Lower lobe of right lung (tissue), 2 donors: ENCODE measurements around the gene SPEF2. TPM values are rescaled to one million over a fixed set of nuclear protein-coding genes. Genes with fewer than 3 reads are reported as not detected.

Source experiments
- ATAC-seq, 2 donors: fragments of 200-7000 bp; cut with Tn5 transposase; one replicate each; pipeline ENCODE4 v1.9.1; 2020 to 2022; ENCODE audit warnings: mild to moderate bottlenecking in 2 of 2, moderate library complexity in 2 of 2
- DNase-seq: peaks from one replicate; pipeline ENCODE4 v3.0.0-alpha.2; 2020
- H3K27ac ChIP-seq: fragments of 200-600 bp; one replicate; pipeline ENCODE4 v1.8.0; 2022
- H3K27me3 ChIP-seq: fragments of 200-600 bp; one replicate; pipeline ENCODE4 v1.8.0; 2022; ENCODE audit warnings: low read depth
- H3K36me3 ChIP-seq: fragments of 200-600 bp; one replicate; pipeline ENCODE4 v1.8.0; 2022; ENCODE audit warnings: mild to moderate bottlenecking
- H3K4me1 ChIP-seq: fragments of 200-600 bp; one replicate; pipeline ENCODE4 v1.8.0; 2022
- H3K4me3 ChIP-seq: fragments of 200-600 bp; one replicate; pipeline ENCODE4 v1.8.0; 2022; ENCODE audit warnings: mild to moderate bottlenecking
- H3K9me3 ChIP-seq: fragments of 200-600 bp; one replicate; pipeline ENCODE4 v1.8.0; 2022
- intact Hi-C: fragments of 100-400 bp; cut with DNase I; formaldehyde crosslinking; loops from one replicate; pipeline ENCODE4 v1.11.0; 2022
- total RNA-seq: library from RNA; stranded (reverse); fragmentation: NEBNext Ultra II Directional; extraction: Animal tissue kit (Norgen Biotek cat#: 25700); gene quantifications from one replicate; pipeline ENCODE4 v1.2.1, GENCODE V29; 2021
- TF ChIP-seq, protein P1 (sequence below): fragments of 200-600 bp; IDR thresholded peaks from one replicate; pipeline ENCODE4 v1.8.0; 2022; ENCODE audit warnings: antibody characterized with exemption, mild to moderate bottlenecking
- donor health status: DM: no; HTN: yes; CAD: no; lungs with severe emphysema.

Gene SPEF2
- total RNA-seq, 1 donor from 2014 or later: 17.6 TPM

DNA sequence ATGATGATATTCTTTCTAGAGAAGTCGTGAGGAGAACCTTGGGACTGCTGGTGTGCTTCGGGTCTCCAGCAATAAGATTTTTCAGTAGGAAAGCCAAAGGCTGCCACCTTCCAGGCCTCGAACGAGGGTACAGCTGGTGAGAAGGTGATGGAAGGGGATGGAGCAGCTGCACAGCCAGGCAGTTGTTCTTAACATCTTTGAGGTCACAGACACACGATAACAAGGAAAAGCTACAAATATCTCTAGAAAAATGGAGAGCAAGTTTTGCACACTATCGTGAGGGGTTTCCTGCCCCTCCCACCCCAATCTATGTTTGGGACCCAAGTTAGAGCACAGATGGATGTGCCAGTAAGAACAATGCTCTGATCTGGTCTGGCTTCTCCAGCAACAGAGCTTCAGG lies 232.2 kb downstream of the SPEF2 start:
- no peak overlapping the region for H3K27ac ChIP-seq
- ATAC-seq (no peak), DNase-seq (no peak)
- H3K4me3 ChIP-seq: no peak overlapping the region
- no peaks in the 10 kb centered on the region for H3K36me3 ChIP-seq
- H3K4me1 ChIP-seq: peaks cover 20% of the 10 kb centered on the region
- TF ChIP-seq, protein P1, sequence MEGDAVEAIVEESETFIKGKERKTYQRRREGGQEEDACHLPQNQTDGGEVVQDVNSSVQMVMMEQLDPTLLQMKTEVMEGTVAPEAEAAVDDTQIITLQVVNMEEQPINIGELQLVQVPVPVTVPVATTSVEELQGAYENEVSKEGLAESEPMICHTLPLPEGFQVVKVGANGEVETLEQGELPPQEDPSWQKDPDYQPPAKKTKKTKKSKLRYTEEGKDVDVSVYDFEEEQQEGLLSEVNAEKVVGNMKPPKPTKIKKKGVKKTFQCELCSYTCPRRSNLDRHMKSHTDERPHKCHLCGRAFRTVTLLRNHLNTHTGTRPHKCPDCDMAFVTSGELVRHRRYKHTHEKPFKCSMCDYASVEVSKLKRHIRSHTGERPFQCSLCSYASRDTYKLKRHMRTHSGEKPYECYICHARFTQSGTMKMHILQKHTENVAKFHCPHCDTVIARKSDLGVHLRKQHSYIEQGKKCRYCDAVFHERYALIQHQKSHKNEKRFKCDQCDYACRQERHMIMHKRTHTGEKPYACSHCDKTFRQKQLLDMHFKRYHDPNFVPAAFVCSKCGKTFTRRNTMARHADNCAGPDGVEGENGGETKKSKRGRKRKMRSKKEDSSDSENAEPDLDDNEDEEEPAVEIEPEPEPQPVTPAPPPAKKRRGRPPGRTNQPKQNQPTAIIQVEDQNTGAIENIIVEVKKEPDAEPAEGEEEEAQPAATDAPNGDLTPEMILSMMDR: no peak
- H3K9me3 ChIP-seq: peaks cover 4% of the 10 kb centered on the region
- no peaks in the 10 kb centered on the region for H3K27me3 ChIP-seq
- intact Hi-C loops: no loop called here

DNA sequence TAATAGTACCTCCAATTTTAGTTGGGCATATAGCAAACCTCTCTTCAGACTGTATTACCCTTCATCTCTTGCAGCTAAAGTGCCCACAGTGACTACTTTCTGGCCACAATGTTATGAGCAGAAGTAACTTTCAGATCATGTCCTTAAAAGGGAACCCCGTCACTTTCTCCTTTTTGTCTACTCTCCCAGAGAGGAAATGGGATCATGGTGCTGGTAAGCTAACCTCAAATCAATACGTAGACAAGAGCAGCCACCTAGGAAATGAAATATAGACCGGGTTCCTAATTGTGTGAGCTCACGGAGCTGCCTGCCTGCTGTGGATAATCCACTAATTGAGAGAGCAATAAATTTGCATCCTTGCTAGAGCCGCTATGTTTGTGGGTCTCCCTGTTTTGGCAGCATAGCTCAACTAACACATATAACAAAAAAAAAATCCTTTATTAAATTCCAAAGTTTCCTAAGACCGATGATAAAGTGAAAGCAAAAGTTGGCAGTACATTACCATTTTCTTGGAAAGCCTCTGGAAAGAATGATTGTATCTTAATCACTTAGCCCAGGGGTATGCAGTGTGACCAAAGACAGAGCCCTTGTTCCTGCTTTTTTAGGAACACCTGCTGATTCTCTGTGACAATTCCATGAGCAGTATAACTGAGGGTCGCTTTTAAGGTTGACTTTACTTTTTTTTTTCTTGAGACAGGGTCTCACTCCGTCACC lies 233.5 kb downstream of the SPEF2 start:
- Histone ChIP-seq H3K4me3 (peak overlapping the region; percentile 35), H3K9me3 (no peaks in the 10 kb centered on the region), H3K27ac (no peak overlapping the region), H3K36me3 (no peaks in the 10 kb centered on the region), H3K4me1 (peaks cover 25% of the 10 kb centered on the region), H3K27me3 (no peaks in the 10 kb centered on the region)
- intact Hi-C loops: no loop called here
- DNase-seq (no peak), ATAC-seq (no peak)
- TF ChIP-seq, protein P1: no peak

DNA sequence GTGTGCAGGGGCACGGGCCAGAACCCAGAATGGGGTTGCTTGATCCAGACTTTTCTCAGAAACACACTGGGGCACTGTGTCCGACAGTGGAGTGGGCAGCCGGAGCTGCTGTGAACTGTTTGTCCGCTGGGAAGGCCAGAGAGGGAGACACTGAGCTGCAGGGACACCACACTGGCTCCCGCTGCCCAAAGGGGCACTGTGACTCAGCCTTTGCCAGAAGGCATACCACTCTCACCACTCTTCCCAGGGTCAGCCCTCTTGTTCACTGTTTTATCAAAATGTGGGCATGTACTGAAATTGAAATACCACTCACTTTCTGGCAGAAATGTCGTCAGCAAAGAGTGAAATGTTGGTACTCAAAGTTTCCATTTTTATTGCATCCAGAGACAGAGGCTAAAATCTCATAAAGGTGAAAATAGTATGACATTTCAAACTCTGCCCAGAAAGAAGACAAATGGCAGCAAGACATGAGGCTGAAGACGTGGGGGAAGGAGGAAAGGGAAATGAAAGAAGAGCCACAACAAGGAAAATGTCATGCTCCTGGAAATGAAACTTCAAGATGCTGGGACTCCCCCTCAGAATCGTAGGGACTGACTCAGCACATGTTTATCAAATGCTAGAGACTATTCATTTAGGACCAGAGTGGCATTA lies 234.5 kb downstream of the SPEF2 start:
- H3K27ac ChIP-seq: no peak overlapping the region
- ATAC-seq: no peak
- intact Hi-C loops: no loop called here

DNA sequence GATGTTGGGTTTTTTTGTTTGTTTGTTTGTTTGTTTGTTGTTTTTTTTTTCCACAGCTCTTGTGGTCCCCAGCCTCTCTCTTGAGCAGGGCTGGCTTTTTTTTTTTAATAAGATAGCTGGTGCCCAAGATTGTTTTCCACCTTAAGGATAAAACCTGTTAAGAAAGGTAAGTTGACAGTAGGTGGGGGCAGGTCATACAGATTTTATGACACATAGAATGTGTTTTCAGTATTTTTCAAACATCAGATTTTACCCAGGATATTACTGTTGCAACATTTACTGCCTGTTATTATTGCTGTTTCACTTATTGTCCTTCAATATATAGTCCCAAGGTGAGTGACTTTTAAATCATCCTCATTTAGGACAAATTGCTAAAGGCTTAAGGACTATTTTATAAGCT lies 235.1 kb downstream of the SPEF2 start:
- TF ChIP-seq, protein P1: no peak

More for the DNA sequence above, 234.5 kb downstream of the SPEF2 start:
- H3K27me3 ChIP-seq: no peaks in the 10 kb centered on the region
- H3K4me3 ChIP-seq: no peak overlapping the region
- H3K36me3 ChIP-seq: no peaks in the 10 kb centered on the region
- H3K4me1 ChIP-seq: peaks cover 29% of the 10 kb centered on the region
- H3K9me3 ChIP-seq: no peaks in the 10 kb centered on the region
- TF ChIP-seq, protein P1: no peak
- no peak for DNase-seq

DNA sequence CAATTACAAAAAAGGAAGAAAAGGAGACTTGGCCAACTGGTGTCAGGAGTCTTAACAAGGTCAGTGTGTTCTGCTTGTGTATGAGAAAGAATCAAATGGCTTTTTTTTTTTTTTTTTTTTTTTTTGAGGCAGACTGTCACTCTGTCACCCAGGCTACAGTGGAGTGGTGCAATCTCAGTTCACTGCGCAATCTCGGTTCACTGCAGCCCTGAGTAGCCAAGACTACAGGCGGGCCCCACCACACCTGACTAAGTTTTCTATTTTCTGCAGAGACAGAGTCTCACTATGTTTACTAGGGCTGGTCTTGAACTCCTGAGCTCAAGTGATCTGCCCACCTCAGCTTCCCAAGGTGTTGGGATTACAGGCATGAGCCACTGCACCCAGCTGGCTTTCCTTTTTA lies 236.0 kb downstream of the SPEF2 start:
- H3K36me3 ChIP-seq: no peaks in the 10 kb centered on the region
- H3K9me3 ChIP-seq: no peaks in the 10 kb centered on the region
- H3K27ac ChIP-seq: peak overlapping the region; percentile 86
- peak; percentile 72 for DNase-seq
- peak; percentile 54 to 77 for ATAC-seq
- intact Hi-C loops: no loop called here
- TF ChIP-seq, protein P1: no peak
- peaks cover 29% of the 10 kb centered on the region for H3K4me1 ChIP-seq
- H3K4me3 ChIP-seq: peak overlapping the region; percentile 31
- no peaks in the 10 kb centered on the region for H3K27me3 ChIP-seq

More for the DNA sequence above, 235.1 kb downstream of the SPEF2 start:
- ATAC-seq (no peak), DNase-seq (no peak)
- Histone ChIP-seq H3K27ac (peak overlapping the region; percentile 86), H3K4me1 (peaks cover 29% of the 10 kb centered on the region), H3K4me3 (no peak overlapping the region), H3K36me3 (no peaks in the 10 kb centered on the region), H3K27me3 (no peaks in the 10 kb centered on the region), H3K9me3 (no peaks in the 10 kb centered on the region)
- intact Hi-C loops: no loop called here
